ENCODE measurements around the gene C2orf92.

Gene C2orf92

DNA sequence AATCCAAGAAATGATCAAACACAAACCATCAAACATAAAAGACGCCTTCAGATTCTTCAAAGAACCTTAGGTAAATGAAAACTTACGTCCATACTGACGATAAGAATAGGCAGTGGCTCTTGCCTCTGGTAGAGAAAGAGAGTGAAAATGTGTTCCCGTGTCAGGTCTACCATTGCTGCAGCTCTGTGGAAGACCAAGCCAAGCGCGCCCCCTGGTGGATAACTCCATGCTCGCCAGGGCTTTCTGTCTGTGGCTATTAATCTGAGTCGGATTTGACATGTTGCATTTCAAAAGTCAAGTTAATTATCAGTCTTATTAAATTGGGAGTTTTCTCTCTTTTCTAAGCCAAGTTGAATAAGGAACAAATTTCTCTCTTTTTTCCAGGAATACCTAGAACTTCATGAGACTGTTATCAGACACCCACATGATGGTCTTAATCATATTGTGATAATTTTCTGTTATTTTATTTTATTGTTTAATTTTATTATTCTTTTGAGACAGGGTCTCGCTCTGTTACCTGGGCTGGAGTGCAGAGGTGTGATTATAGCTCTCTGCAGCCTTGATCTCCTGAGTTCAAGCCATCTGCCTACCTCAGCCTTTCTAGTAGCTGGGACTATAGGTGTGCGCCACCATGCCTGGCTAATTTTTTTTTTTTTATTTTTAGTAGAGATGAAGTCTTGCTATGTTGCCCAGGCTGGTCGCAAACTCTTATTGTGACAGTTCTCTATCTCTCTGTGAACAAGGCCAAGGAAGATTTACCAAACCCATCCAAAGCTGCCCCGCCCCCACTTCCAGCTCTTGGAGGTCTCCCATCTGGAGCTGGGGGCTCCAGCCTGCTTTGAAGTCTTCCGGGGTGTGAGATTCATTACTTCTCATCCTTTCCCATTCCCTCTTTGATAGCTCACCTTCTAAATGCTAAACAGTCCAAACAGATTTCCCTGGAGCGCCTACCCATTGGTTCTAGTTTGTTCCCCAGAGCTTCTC is 28.0 kb downstream of the C2orf92 start:
- H3K4me3 ChIP-seq (replicated peaks; ENCODE audit: low read depth, low read length), result peak overlapping the region; percentile 10
- DNase-seq (ENCODE audit: low read depth), result peak; percentile 86
- TF ChIP-seq, protein P1, sequence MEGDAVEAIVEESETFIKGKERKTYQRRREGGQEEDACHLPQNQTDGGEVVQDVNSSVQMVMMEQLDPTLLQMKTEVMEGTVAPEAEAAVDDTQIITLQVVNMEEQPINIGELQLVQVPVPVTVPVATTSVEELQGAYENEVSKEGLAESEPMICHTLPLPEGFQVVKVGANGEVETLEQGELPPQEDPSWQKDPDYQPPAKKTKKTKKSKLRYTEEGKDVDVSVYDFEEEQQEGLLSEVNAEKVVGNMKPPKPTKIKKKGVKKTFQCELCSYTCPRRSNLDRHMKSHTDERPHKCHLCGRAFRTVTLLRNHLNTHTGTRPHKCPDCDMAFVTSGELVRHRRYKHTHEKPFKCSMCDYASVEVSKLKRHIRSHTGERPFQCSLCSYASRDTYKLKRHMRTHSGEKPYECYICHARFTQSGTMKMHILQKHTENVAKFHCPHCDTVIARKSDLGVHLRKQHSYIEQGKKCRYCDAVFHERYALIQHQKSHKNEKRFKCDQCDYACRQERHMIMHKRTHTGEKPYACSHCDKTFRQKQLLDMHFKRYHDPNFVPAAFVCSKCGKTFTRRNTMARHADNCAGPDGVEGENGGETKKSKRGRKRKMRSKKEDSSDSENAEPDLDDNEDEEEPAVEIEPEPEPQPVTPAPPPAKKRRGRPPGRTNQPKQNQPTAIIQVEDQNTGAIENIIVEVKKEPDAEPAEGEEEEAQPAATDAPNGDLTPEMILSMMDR (IDR thresholded peaks at IDR 0.05; ENCODE audit: low read length, missing control alignments), result peak; percentile 87

DNA sequence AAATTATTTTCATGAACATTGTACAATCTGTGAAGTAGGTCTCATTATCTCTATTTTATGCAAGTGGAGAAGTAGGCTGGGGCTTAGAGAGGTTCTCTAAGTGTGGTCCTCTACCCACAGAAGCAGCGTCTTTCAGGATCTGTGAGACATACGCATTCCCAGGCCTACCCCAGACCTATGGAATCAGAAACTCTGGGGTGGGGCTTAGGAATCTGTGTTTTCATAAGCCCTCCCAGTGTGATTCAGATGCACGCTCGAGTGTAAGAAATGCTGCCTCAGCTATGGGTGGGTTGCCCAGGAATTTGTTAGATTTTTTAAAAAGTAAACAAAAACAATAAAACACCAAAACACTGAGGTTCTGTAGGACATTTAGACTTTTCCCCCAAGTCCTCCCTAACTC is 29.0 kb downstream of the C2orf92 start:
- DNase-seq (ENCODE audit: low read depth), result no peak
- TF ChIP-seq, protein P1 (IDR thresholded peaks at IDR 0.05; ENCODE audit: low read length, missing control alignments), result no peak

DNA sequence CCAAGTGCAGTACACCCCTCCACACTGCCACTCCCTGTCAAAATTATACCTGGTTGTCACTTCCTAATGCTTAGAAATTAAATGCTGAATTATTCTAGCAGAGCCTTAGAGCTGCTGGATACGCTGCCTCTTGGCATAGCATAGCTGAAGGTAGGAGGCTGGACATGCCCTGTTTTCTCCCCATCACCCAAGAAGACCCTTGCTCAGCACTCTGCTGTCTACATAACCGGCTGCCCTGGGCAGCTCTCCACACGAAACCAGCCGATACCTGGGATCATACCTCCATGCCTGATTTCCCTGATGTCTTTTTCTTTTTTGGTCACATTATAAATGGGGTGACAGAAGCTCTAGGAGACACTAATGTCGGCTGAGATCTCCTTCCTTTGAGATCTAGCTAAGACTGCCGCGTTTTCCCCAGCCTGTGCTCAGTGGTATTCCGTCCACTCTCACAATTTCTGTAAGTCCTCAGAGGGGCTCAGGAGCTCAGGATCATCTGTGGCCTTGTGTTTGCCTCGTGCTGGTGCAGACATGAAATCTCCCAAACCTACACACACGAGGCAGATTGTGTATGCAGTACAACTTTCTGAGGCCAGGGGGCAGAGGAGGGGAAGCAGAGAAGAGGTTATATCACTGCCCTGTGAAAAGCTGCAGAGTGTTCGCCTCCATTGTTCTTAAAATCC is 30.4 kb downstream of the C2orf92 start:
- H3K4me3 ChIP-seq (replicated peaks; ENCODE audit: low read depth, low read length), result no peak overlapping the region
- TF ChIP-seq, protein P1 (IDR thresholded peaks at IDR 0.05; ENCODE audit: low read length, missing control alignments), result peak; percentile 87
- peak; percentile 80 for DNase-seq (ENCODE audit: low read depth)

More for the DNA sequence above, 29.0 kb downstream of the C2orf92 start:
- no peak overlapping the region for H3K4me3 ChIP-seq (replicated peaks; ENCODE audit: low read depth, low read length)

DNA sequence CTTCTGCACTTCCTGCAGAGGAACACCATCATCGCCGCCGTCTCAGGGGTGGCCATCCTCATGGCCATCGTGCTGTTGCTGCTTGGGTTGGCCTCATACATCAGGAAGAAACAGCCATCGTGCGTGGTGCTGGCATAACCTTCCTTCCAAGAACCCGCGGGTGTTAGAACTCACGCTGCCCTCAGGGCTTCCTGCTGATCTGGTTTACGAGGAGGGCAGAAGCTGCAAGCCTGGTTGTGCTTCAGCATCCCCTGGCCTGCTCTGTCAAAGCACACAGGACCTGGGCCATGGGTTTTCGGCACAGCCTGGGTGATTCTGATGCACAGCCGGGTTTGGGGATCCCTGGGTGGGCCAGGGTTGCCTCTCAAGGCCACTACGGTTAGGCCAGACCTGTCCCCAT is 31.7 kb downstream of the C2orf92 start:
- DNase-seq (ENCODE audit: low read depth), result no peak
- TF ChIP-seq, protein P1 (IDR thresholded peaks at IDR 0.05; ENCODE audit: low read length, missing control alignments), result no peak
- no peak overlapping the region for H3K4me3 ChIP-seq (replicated peaks; ENCODE audit: low read depth, low read length)

DNA sequence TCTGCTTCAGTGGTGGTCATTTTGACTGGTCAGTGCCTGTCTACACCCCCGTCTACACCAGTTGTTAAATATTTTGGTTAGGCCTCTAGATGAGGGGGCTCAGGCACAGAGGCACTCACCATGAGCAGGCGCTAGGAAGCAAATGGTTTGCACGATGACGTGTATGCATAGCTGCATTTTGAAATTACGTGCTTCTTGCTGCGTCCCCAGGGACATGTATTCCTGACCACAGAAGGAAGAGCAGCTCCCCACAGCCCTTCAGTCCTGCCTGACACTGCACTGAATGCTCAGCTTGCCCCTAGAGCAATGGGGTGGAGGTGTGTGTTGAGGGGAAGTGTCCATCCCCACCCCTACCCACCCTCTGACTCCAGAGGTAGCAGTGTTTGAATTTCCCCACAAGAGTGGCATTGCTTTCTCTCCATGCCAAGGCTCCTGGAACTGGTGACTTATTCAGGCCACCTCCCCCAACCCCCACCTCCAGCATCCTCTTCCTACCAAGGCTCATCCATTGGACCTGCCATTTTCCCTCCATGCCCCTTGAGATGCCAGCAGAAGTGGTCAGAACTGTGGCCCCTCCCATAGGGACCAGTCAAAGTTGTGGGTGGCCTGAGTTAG is 32.4 kb downstream of the C2orf92 start:
- H3K4me3 ChIP-seq (replicated peaks; ENCODE audit: low read depth, low read length), result no peak overlapping the region
- TF ChIP-seq, protein P1 (IDR thresholded peaks at IDR 0.05; ENCODE audit: low read length, missing control alignments), result no peak
- peak; percentile 11 for DNase-seq (ENCODE audit: low read depth)

DNA sequence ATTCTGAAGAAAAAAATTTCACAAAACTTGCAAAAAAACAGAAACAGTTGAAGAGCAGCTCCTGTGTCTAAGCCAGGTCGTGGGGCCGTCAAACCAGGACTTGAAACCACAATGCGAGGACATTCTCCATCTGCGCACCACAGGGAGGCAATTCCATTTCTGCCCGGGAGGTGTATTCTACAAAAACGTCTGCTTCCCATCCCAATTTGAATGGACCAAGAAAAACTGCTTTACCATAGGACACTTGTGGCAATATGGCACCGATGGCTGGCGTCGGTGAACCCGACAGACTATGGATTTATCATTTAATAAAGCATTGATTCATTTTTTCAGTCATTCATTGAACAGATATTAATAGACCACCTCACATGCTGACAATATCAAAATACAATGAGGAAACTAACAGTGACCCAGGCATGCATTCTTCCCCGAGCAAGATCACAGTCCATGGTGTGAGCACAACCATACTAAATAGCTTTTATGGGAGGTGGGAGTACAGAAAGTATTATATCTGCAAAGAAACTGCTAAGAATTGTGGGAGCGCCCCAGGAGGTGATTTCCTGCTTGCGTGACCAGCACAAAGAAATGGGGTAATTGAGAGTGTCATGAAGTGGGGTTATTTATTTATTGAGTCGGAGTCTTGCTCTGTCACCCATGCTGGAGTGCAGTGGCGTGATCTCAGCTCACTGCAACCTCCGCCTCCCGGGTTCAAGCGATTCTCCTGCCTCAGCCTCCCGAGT is 33.4 kb downstream of the C2orf92 start:
- no peak overlapping the region for H3K4me3 ChIP-seq (replicated peaks; ENCODE audit: low read depth, low read length)
- TF ChIP-seq, protein P1 (IDR thresholded peaks at IDR 0.05; ENCODE audit: low read length, missing control alignments), result no peak
- DNase-seq (ENCODE audit: low read depth), result no peak
